NCI-H1930 (cell line): ENCODE results near the gene C6orf118.
A peak's percentile ranks its signal among the peaks of the same experiment; 100 is the strongest.

Experiments used
- DNase-seq, 2 experiments: peaks; one replicate each; lab custom pipeline; 2025; lab: John Stamatoyannopoulos, UW

Gene C6orf118

DNA sequence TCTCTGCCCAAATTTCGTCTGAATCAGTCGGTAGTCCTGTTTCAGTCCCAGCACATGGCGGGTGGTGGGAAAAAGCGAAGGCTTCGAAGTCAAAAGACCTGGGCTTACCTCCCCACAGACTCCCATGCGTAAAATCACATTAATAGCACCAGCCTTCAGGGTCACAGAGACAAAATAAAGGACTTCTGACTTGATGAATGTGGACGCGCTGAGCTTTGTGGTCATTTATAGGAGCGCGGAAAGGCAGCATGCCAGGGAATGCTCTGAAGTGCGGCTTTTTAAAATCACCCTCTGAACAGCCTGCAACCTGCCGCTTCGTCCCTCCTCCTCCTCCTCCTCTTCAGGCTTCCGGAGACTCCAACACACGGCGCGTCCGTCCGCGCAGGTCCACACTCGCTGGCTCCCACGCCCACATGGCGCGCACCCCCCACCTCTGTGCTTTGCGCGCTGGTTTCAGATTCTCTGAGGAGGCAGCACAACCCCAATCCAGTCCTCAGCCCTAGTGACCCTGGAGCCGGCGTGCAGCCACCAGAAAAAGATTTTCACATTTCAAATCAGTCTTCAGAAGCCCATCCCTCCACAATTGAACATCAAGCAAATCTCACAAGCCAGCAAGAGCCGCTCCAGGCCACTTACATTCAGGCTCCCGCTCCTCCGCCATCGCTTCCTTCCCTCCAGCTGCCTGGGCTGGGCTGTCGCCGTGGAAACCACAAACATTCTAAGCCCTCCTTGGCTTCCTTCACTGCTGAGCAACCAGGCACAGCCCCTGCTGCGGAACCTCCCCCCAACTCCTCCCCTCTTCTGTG lies at the start of gene C6orf118:
C6orf118 (minus strand) TSS at position 680 of the 806 bp plus-strand sequence; CDS start at position 661, 19 bp downstream.
- DNase-seq = peak; percentile 18 to 32

DNA sequence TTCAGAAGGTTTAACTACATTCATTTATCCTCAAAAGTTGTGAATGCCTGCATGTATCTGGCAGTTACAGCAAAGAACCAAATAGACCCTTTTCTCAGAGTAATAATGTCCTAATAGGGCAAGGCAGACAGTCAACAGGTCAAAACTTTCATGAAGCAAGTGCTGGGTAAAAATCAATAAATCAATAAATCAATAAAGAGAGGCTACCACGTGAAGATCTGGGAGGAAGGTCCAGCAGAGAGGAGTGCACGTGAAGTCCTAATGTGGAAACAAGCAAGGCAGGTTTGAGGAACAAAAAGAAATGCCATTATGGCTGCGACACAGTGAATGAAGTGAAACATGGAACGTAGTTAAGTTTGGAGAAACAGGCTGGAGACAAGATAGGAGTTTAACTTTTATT lies 36.3 kb upstream of the C6orf118 start:
- no peak for DNase-seq

DNA sequence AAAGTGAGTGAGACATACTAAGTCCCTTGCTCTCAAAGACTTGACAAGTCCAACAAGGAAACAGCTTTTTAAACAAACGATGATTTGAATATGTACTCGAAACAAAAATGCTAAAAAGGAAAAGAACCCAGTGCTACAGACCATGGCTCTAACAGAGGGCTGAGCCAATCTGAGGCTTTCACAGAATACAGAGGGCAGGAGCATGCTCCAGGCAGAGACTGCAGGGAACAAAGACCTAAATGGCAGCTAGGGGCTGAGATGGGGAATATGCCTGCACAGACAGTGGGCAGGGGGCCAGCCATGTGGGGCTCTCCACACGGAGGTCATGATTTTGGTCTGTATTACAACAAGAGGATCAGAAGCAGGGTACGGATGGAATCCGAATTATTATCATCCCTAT lies 31.1 kb upstream of the C6orf118 start:
- no peak for DNase-seq

DNA sequence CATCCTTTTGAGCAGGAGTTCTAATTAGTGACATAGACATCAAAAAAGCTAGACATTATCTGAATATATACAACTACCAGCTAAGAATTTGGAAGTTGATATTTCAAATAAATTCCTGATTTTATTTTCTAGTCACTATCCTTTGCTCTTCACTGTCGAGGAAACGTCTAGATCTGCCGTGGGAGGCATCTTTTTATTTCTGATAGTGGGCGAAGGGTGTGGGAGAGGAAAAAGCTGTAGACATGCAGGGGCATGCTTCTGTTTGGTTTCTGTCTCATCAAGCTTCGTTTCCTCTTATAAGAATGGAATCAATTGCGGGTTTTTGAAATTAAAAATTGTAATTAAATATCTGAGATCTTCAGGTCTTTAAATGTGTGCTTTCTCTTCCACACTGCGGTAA lies 16.2 kb upstream of the C6orf118 start:
- DNase-seq = no peak

DNA sequence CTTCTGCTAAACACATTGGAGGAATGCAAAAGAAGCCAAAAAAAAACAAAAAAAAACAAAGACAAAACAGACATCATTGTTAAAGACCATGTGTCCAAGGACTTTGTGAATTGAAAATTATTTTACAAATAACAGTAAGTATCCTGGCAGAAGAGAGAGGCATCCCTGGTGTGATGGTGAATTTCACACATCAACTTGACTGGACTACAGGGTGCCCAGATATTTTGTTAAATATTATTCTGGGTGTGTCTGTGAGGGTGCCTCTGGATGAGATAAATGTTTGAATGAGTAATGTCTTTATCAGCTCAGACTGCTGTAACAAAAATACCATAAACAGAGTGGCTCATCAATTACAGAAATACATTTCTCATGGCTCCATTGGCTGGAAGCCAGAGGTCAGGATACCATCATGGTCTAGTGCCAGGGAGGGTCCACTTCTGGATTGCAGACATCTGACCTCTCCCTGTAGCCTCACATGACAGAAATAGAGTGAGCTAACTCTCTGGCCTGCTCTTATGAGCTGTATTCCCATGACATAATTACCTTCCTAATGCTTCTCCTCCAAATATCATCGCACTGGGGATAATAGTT lies 12.2 kb upstream of the C6orf118 start:
- no peak for DNase-seq

DNA sequence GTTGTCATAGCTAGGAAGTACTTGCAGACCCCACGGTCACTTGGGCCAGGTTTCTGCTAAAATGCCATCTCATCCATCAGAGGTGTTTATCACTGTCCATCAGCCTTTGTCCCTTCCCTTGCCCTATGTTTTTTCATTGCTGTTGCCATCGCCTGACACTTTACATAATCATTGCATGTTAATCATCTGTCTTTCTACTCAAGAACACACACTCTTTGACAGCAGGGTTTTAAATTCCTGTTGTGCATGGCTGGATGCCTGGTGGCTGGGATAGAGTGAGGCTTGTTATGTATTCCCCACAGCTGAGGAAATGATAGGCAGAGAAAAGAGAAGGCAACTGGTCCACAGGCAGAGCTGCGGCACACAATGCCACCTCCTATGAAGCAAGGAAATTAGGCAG lies 11.7 kb upstream of the C6orf118 start:
- DNase-seq = no peak

DNA sequence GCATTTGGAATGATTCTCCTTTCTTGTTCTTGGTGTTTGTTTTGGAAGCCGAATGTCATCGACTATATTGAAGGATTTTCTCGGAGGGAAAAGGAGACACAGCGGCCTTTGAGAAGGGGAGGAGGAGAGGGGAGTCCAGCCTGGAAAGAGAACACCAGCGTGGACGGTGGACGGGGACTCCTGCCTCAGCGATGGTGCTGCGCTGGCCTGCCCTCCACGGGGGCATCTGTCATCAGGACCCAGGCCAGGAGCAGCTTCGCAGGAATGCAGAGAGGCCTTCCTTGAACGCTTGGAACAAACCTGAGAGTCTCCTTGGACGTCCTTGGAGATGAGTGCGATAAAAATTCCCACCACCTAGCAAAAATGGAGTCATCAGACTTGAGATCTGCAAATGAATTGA lies 8.3 kb upstream of the C6orf118 start:
- DNase-seq = no peak

DNA sequence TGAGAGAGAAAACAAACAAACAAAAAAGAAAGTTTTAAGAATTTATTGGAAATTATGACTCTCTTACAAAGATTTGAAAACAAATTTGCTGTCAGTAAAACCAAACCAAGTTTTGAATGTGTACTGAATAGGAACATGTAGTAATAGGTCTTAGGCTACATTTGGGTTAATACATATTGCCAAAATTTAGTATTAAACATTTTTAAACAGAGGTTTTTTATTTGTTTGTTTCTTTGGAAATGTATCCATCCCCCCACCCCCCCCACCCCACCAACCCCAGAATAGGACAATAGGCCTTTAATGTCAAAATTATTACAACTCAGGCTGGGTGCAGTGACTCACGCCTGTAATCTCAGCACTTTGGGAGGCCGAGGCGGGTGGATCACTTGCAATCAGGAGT lies 2.5 kb downstream of the C6orf118 start:
- DNase-seq = no peak

DNA sequence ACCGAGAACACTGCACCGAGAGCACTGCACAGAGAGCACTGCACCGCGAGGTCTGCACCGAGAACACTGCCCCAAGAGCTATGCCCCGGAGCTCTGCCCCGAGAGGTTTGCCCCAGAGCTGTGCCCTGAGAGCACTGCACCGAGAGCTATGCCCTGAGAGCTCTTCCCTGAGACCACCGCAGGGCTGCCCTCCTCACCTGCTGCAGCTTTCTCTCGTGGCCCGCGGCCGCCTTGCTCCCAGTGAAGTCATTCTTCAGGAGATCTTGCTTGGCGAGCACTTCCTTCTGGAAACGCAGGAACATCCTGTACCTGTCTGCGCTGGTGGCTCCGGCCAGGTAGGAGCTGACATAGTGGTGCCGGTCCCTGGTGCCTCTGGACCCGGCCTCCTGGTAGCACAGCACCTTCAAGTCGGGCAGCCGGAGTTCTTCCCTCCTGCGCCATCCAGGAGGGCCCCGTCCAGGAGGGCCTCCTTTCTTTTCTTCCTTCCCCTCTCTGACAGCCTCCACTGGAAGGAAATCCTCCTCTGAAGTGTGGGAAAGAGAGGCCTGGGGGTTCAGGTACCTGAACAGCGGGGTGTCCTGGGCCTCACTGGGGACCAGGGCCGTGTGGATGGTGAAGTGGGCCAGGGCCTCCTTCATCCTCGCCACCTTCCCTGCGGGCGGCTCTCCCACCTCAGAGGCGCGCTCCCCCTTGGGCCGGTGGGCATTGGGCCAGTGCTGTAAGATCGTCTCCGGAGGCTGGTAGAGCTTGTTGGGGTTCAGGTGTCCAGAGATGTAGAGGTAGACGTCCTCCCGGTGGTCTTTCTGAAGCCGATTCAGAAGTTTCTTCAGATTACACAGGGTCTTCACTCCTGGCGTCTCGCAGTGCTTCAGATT lies 7.8 kb downstream of the C6orf118 start:
- no peak for DNase-seq

DNA sequence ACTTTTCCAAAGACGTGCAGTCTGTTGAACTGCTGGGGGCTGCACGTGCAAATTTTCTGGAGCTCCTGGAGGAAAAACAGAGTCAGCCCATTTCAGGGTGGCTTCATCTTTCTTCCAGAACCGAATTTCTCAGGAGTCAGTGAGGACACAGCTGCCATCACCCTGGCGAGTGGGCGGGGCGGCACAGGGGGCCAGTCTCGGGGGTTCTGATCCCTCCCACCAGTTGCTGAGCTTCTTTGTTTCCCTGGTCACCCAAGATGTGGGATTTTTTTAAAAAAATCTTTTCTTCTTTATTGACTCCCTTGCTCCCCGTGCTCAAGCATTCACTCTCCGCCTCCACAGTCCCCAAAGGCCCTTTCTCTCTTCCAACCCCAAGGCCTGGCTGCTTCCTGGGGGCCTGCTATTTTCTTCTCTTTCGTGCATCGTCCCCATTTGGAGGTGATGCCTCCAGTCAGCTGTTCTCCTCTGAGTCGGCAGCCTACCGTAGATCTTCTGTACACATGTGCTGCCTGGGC lies 8.9 kb downstream of the C6orf118 start:
- no peak for DNase-seq

DNA sequence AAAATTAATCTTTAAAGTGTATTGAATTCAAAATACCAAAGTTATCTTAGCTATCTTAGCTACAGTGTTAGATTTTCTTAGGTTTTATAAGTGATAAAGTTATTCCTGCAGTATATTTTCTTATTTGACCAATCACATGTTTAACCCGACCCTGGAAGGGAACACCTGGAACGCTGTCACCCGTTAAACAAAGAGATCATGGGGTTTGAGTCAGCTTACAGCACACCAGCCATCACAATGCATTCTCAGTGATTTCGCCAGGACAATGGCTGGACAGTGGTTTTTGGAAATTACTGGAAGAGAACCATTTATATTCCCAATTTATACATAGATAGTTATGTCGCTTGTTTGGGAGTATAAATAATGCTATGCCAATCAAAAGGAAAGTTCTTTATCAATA lies 10.5 kb downstream of the C6orf118 start:
- no peak for DNase-seq

DNA sequence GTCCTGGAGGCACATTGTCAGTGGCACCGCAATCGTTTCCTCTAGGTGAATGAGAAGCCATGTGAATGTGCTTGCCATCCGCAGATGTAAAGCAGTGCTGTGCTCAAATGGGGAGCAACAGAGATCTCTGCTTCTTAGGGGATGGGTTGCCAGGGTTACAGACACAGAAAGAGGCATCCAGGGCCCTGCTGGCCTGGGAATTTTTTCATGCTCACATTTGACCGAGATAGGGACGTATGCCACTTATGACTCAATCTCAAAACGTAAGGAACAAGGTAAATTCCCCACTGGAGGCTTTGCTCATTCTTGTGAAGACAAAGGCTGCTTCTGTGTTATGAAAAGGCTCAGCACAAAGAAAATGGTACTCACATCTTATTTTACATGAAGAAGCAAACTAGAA lies 11.0 kb downstream of the C6orf118 start:
- DNase-seq = no peak

DNA sequence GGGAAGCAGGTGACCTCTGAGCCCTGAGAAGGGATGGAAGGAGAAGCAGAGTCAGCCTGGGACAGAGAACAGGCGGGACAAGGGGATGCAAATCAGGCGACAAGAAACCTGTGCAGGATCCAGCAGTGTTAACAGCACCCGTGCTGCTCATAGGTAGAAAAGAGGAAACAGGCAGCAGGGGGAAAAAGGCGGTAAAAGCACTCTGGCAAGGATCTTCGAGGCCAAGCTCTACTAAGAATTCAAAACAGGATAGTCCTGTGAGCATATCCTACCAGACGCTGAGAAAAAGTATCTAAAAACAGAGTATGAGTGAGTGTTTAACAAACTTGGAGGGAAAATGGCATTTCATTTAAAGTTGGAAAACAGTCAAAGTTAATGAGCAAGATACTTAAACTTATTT lies 16.7 kb downstream of the C6orf118 start:
- no peak for DNase-seq

DNA sequence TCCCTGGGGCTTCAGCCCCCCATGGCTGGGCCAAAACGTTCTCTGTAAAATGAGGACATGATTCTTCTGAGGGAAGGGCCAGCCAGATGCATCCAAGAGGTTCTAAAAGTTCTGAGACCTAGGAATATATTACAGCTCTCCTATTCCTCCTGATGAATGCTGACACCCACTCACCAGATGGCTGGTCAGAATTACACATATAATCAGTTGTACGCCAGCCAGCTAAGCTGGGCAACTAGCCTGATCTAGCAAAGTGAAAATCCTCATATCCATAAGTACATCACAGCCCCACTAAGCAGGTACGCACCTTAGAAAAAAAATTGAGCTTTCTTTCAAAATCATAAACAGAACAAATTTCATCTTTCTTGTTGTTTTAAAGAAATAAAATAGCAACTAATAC lies 34.8 kb downstream of the C6orf118 start:
- no peak for DNase-seq

DNA sequence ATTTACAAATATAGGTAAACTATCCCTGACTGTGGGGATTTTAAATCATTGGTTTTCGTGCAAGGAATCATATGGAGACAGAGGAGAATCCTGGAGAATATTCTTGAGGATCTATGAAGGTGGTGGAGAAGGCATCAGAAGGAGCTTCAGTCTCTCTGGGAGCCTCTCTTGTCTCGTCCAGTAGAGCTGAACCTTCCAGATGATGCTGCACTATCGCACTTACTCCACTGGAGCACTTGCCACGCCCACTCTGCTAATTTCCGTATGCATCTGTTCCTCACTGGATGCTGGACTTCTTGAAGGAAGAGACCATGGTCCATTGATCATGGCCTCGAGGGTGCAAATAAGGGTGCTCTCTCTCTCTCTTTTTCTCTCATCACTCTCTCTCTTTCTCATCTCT lies 36.8 kb downstream of the C6orf118 start:
- DNase-seq = no peak

DNA sequence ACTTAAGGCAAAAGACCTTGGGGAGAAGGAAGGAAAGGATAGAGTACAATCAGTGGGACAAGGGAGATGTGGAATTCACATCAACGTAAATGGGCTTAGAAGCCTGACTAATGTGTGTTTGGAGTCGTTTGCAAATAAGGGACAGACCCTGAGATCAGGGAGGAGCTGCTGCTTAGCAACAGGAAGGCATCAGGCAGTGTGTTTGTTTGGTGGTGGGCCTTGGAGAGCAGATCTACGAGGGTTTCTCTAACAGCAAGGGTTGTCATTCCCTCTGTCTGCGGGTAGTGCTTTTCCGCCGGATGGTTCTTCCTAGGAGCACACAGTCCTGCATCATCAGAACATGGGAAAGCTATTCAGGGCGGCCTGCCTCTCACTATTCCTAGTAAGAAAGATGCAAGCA lies 40.4 kb downstream of the C6orf118 start:
- no peak for DNase-seq

DNA sequence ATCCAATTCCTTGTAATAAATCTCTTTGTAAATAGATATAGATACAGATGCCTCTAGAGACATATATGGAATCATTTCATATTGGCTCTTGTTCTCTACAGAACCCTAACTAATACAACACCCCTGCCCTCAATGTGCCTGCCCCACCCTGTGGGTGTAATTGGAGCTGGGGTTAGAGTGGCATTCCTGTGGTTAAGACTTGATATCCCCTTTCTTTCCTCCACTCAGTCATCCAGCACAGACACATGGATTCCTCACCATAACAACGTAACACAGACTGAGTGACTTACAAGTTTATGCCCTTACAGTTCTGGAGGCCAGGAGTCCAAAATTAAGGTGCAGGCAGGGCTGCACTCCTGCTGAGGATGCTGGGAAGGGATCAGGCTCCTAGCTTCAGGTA lies 42.8 kb downstream of the C6orf118 start:
- no peak for DNase-seq

DNA sequence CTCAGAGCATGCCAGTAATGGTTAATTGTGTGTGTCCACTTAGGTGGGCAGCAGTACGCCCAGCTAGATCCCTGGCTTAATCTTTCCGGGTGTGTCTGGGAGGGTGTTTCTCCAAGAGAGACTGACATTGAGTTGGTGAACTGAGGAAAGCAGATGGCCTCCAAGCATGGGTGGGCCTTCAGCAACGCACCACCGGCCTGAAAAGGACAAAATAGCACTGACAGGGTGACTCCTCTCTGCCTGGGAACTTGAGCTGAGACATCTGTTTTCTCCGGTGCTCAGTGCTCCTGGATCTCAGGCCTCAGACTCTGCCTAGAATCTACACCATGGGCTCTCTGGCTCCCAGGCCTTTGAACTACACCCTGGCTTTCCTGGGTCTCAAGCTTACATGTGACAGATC lies 43.2 kb downstream of the C6orf118 start:
- DNase-seq = no peak

DNA sequence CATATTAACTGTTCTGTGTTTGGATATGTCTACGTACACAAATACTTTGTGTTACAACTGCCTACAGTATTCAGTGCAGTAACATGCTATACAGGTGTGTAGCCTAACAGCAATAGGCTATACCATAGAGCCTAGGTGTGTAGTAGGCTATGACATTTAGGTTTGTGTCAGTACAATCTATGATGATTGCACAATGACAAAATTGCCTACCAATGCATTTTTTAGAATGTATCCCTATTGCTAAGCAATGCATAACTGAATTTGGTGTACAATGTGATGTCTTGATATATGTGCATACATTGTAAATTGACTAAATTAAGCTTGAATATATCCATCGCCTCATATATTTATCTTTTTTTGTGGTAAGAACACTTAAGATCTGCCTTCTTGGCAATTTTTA lies 48.9 kb downstream of the C6orf118 start:
- no peak for DNase-seq

DNA sequence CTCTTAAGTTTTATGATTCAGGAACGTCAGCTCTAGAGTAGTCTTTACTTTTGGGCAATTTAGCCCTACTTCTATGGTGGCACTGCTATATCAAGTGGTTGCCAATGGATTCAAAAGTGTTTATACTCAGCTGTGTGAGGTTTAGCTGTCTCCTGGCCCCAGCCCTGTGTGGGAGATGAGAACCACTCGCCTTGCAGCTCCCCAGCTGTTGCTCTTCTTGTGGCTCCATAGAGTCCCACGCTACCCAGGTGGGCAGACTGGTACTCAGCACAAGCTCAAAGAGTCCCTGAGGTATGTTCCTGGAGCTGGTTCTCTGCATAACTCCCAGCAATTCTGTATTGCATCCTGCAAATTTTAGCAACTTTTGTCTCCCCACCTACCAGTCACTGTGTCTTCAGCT lies 59.6 kb downstream of the C6orf118 start:
- no peak for DNase-seq

DNA sequence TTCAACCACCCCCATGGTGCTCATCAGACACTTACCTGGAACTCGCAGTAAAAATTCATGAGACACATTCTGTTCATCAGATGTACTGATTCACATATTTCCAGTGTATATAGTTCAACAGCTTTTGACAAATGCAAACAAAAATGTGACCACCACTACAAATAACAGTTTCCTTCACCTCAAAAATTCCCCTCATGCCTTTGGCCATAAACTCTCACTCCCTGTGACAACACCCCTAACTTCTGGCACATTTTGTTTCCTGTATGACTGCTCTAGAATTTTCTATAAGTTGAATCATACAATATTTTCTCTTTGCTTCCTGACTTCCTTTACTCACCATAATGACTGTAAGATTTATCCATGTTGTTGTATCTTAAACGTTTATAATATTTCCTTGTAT lies 63.7 kb downstream of the C6orf118 start:
- no peak for DNase-seq

DNA sequence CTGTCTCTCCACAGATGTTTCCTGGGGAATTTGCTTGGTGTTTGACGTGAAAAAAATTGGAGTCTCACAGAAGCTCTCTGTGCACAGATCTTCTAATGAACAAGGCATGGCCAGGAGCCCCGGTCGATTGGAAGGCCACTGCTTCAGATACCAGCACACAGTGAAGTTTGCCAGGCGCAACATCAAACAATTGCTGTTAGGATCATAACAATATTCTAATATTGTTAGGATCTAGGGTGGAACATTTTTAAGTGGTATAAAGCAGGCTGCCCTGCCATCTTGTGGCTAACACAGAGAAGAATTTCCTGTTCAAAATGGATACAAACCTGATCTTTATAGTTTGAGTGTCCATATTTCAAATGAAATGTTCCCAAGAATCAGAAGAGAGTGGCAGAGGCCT lies 64.1 kb downstream of the C6orf118 start:
- no peak for DNase-seq
